SK-N-MC (cell line): ENCODE data around the gene ESR1.

Experiments used
- EZH2 ChIP-seq: fragments of 200-600 bp; sonication (generic); IDR thresholded peaks from one replicate; pipeline ENCODE4 v1.6.1; 2017; ENCODE audit warnings: antibody characterized with exemption
- POLR2AphosphoS5 ChIP-seq: IDR thresholded peaks from 2 replicates; pipeline ENCODE4 v1.6.1; 2012; ENCODE audit warnings: mild to moderate bottlenecking, low read depth, low read length, borderline replicate concordance

DNA sequence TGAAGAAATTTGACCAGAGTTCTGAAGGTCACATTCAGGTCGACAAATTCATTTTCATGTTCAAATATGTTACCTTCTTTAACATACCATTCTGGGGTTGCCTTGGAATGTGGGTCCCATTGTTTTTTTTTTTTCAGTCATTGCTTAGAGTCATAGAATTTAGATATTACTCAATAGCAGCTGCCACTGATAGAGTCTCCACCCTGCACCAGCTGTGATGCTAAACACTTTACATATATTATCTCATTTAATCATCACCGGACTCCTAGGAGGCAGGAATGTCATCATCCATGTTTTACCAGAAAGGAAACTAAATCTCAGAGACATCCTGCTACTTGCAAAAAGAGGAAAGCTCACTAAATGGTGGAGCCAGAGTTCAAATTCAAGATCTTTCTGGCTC, 204.7 kb downstream of the ESR1 start:
- TF ChIP-seq POLR2AphosphoS5 (no peak), EZH2 (no peak)
